Peyer's patch (tissue), 4 donors: ENCODE results near the gene USP6NL.

Experiments used
- CTCF ChIP-seq, 6 experiments: fragments of 450-650 bp in 4 of 6; fragments of 200-600 bp in 2 of 6; sonication (generic) in 1 of 6; IDR thresholded peaks; one replicate each; pipeline ENCODE4 v1.5.1; 2017 to 2019; ENCODE audit warnings: antibody characterized with exemption in 6 of 6, mild to moderate bottlenecking in 3 of 6, moderate library complexity in 1 of 6
- POLR2A ChIP-seq, 2 donors: fragments of 450-650 bp; IDR thresholded peaks; one replicate each; pipeline ENCODE4 v1.5.1; 2017; ENCODE audit warnings: antibody characterized with exemption in 2 of 2, mild to moderate bottlenecking in 2 of 2, moderate library complexity in 2 of 2

- TF ChIP-seq CTCF (IDR thresholded peaks at IDR 0.05) (no peak), POLR2A (IDR thresholded peaks at IDR 0.05) (no peak)
These were observed 75.2 kb downstream of the USP6NL start for GRCh38 chr10:11536228-11536627.
